B cell (primary cell): ENCODE results near the gene TMED6. TPM values are rescaled to one million over a fixed set of nuclear protein-coding genes. Genes with fewer than 3 reads are reported as not detected.

Experiments used
- ATAC-seq: fragments of 200-7000 bp; cut with Tn5 transposase; one replicate; pipeline ENCODE4 v1.10.0; 2021; ENCODE audit warnings: low read depth, mild to moderate bottlenecking, moderate number of reproducible peaks, moderate library complexity
- CTCF ChIA-PET: fragments of 350-600 bp; sonication (Branson Sonifier 250); formaldehyde crosslinking; loops from one replicate; lab custom pipeline; 2021; ENCODE audit warnings: antibody characterized with exemption, inconsistent platforms; lab: Charles Lee
- POLR2A ChIA-PET: fragments of 350-600 bp; sonication (Branson Sonifier 250); formaldehyde crosslinking; loops from one replicate; lab custom pipeline; 2021; ENCODE audit warnings: antibody characterized with exemption; lab: Charles Lee
- DNase-seq: peaks from one replicate; pipeline ENCODE4 v3.0.0; 2013
- H2AFZ ChIP-seq: 2 replicates; pipeline ENCODE4 v1.6.1; 2012; ENCODE audit warnings: mild to moderate bottlenecking, low read depth, low read length; ENCODE audit not compliant: insufficient read depth, poor library complexity, severe bottlenecking
- H3K27ac ChIP-seq, 2 donors: 1 replicate in 1 of 2; 2 replicates in 1 of 2; pipeline ENCODE4 v1.5.1; 2012 to 2013; ENCODE audit warnings: low read length in 2 of 2, mild to moderate bottlenecking in 2 of 2, moderate library complexity in 1 of 2
- H3K27me3 ChIP-seq, 4 experiments: fragments of 200-600 bp in 1 of 4; sonication (generic) in 1 of 4; replicated peaks in 1 of 4; 1 replicate in 2 of 4; 2 replicates in 2 of 4; pipeline versions ENCODE4 v1.6.1 to v1.7.0; 2013 to 2016; ENCODE audit warnings: low read length in 3 of 4, mild to moderate bottlenecking in 2 of 4, mixed read lengths in 1 of 4, moderate library complexity in 1 of 4; ENCODE audit not compliant: insufficient read depth in 4 of 4, control insufficient read depth in 3 of 4; ENCODE audit errors: control extremely low read depth in 1 of 4
- H3K36me3 ChIP-seq, 2 experiments: replicated peaks in 1 of 2; 1 replicate in 1 of 2; 2 replicates in 1 of 2; pipeline versions ENCODE4 v1.6.1 to v1.7.1; 2013; ENCODE audit warnings: low read length in 1 of 2; ENCODE audit not compliant: insufficient read depth in 2 of 2, control insufficient read depth in 1 of 2; ENCODE audit errors: control extremely low read depth in 1 of 2, extremely low read depth in 1 of 2
- H3K4me1 ChIP-seq, 2 donors: fragments of 200-600 bp in 1 of 2; sonication (generic) in 1 of 2; 1 replicate in 1 of 2; 2 replicates in 1 of 2; pipeline versions ENCODE4 v1.5.1 to v1.6.1; 2013 to 2017; ENCODE audit warnings: low read length in 2 of 2; ENCODE audit not compliant: control insufficient read depth in 2 of 2, insufficient read depth in 2 of 2
- H3K4me2 ChIP-seq: replicated peaks from 2 replicates; pipeline ENCODE3; 2012; ENCODE audit warnings: mild to moderate bottlenecking, low read depth, low read length; ENCODE audit not compliant: poor library complexity, severe bottlenecking
- H3K4me3 ChIP-seq, 5 experiments: fragments of 200-600 bp in 1 of 5; sonication (generic) in 1 of 5; 1 replicate in 3 of 5; 2 replicates in 2 of 5; pipeline versions ENCODE4 v1.5.1 to v1.7.0; 2011 to 2016; ENCODE audit warnings: low read length in 4 of 5, mild to moderate bottlenecking in 4 of 5, low read depth in 2 of 5, control low read depth in 1 of 5, moderate library complexity in 1 of 5; ENCODE audit not compliant: insufficient read depth in 1 of 5; ENCODE audit errors: control extremely low read depth in 1 of 5, extremely low read depth in 1 of 5
- H3K79me2 ChIP-seq: fragments of 200-600 bp; sonication (generic); one replicate; pipeline ENCODE4 v1.6.0; 2016; ENCODE audit warnings: low read length; ENCODE audit not compliant: control insufficient read depth, insufficient read depth
- H3K9ac ChIP-seq: fragments of 200-600 bp; sonication (generic); 2 replicates; pipeline ENCODE4 v1.6.1; 2017; ENCODE audit warnings: mild to moderate bottlenecking, low read length, moderate library complexity
- H3K9me3 ChIP-seq, 3 donors: one replicate each; pipeline versions ENCODE4 v1.6.1 to v1.7.1; 2013; ENCODE audit warnings: low read length in 2 of 3; ENCODE audit not compliant: control insufficient read depth in 2 of 3, insufficient read depth in 1 of 3; ENCODE audit errors: control extremely low read depth in 1 of 3
- H4K20me1 ChIP-seq: 2 replicates; pipeline ENCODE4 v1.6.0; 2012; ENCODE audit warnings: mild to moderate bottlenecking, low read length; ENCODE audit not compliant: insufficient read depth, control insufficient read depth, poor library complexity, severe bottlenecking
- H3K27ac Mint-ChIP-seq: one replicate; pipeline ENCODE4 v1.8.0; 2021; ENCODE audit warnings: mixed read lengths
- H3K27me3 Mint-ChIP-seq: one replicate; pipeline ENCODE4 v1.8.0; 2021; ENCODE audit warnings: mixed read lengths
- H3K4me1 Mint-ChIP-seq: one replicate; pipeline ENCODE4 v1.8.0; 2021; ENCODE audit warnings: mixed read lengths
- H3K4me3 Mint-ChIP-seq: one replicate; pipeline ENCODE4 v1.8.0; 2021; ENCODE audit warnings: mixed read lengths
- H3K9me3 Mint-ChIP-seq: one replicate; pipeline ENCODE4 v1.8.0; 2022; ENCODE audit warnings: mixed read lengths; ENCODE audit not compliant: insufficient read depth
- EZH2 ChIP-seq: IDR thresholded peaks from 2 replicates; pipeline ENCODE4 v1.6.1; 2012; ENCODE audit warnings: borderline replicate concordance, low read depth, mild to moderate bottlenecking, moderate library complexity, low read length; ENCODE audit not compliant: insufficient read depth, poor library complexity, severe bottlenecking
- WGBS: methylation state at CpG from one replicate; pipeline ENCODE4 v1.1.5; 2013; ENCODE audit warnings: missing lambda C conversion rate; ENCODE audit not compliant: insufficient coverage; 5-methylcytosine and 5-hydroxymethylcytosine counted together
- intact Hi-C: fragments of 100-400 bp; cut with micrococcal nuclease; formaldehyde crosslinking; loops from one replicate; pipeline ENCODE4 v1.10.0; 2022
- polyA plus RNA-seq: library from polyadenylated mRNA; depleted of rRNA; stranded (reverse); fragments of >200 nt; gene quantifications from 2 replicates; pipeline ENCODE4 v1.2.3, GENCODE V29; 2012
- total RNA-seq, 2 donors: library from RNA; stranded (reverse); fragments of 120-200 nt in 1 of 2; gene quantifications; 1 replicate in 1 of 2; 2 replicates in 1 of 2; pipeline versions ENCODE4 v1.2.3 to v1.2.4, GENCODE V29; 2013 to 2022
- TF ChIP-seq, protein P1 (sequence below): fragments of 200-600 bp; IDR thresholded peaks from one replicate; pipeline ENCODE4 v1.8.0; 2022; ENCODE audit warnings: antibody characterized with exemption, mild to moderate bottlenecking

TMED6 gene
- total and polyA plus RNA-seq, 2 donors (not counting 1 experiment from before 2014, with no cell fraction given): 0.78 to 4.5 TPM

DNA sequence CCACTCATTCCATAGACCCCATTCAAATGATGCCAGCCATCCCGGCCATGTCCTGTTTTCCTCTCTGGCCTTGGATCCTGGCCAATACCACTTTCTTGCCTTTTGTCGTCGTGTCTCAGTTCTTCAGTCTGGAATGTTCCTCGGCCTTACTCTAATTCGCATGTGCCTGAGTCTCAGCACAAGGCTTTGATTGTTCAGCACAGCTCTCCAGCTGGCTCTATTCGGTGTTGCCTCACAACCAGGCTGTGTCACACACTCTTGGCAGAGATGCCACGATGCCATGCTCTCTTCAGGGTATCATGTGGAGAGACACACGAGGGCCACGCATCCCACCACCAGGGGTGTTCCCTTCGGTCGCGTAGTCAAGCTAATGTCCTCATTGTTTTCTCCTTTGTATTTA, 42.3 kb downstream of the TMED6 start:
- Mint-ChIP-seq H3K27ac (peak overlapping the region; percentile 50), H3K4me3 (peak overlapping the region; percentile 57), H3K9me3 (no peaks in the 10 kb centered on the region), H3K27me3 (no peaks in the 10 kb centered on the region), H3K4me1 (peaks cover 21% of the 10 kb centered on the region)
- DNase-seq (no peak), ATAC-seq (no peak)
- intact Hi-C loops: no loop called here
- TF ChIP-seq, protein P1, sequence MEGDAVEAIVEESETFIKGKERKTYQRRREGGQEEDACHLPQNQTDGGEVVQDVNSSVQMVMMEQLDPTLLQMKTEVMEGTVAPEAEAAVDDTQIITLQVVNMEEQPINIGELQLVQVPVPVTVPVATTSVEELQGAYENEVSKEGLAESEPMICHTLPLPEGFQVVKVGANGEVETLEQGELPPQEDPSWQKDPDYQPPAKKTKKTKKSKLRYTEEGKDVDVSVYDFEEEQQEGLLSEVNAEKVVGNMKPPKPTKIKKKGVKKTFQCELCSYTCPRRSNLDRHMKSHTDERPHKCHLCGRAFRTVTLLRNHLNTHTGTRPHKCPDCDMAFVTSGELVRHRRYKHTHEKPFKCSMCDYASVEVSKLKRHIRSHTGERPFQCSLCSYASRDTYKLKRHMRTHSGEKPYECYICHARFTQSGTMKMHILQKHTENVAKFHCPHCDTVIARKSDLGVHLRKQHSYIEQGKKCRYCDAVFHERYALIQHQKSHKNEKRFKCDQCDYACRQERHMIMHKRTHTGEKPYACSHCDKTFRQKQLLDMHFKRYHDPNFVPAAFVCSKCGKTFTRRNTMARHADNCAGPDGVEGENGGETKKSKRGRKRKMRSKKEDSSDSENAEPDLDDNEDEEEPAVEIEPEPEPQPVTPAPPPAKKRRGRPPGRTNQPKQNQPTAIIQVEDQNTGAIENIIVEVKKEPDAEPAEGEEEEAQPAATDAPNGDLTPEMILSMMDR: no peak
- no peak for TF ChIP-seq EZH2
- WGBS: 91% methylated on average over 8 of the region's 12 CpGs
- H3K27ac ChIP-seq: no peak overlapping the region
- peaks cover 22% of the 10 kb centered on the region for H4K20me1 ChIP-seq
- CTCF ChIA-PET: interaction anchor here (0.5 to 1.0 kb wide), 2 partner anchors 157 to 780 kb away, joined by 3 to 4 read pairs; no protein-coding TSS in a partner anchor
- peaks cover 10 to 23% of the 10 kb centered on the region in 2 donors for H3K4me1 ChIP-seq
- no peak overlapping the region for H3K9ac ChIP-seq
- peaks cover 0 to 6% (median 0%) of the 10 kb centered on the region in 3 donors for H3K9me3 ChIP-seq
- H3K4me2 ChIP-seq: no peak overlapping the region
- H3K36me3 ChIP-seq: peaks cover 0 to 3% of the 10 kb centered on the region in 2 experiments
- no peak overlapping the region for H2AFZ ChIP-seq
- POLR2A ChIA-PET: no interaction called here
- no peak overlapping the region for H3K4me3 ChIP-seq
- H3K79me2 ChIP-seq: peaks cover 29% of the 10 kb centered on the region
- no peaks in the 10 kb centered on the region for H3K27me3 ChIP-seq

GRCh38 chr16:69307856-69308255, 43.7 kb downstream of the TMED6 start:
- Mint-ChIP-seq H3K4me1 (peaks cover 15% of the 10 kb centered on the region), H3K4me3 (no peak overlapping the region), H3K27me3 (no peaks in the 10 kb centered on the region), H3K27ac (no peak overlapping the region), H3K9me3 (no peaks in the 10 kb centered on the region)
- no peak overlapping the region for H2AFZ ChIP-seq
- ATAC-seq (no peak), DNase-seq (no peak)
- no peak overlapping the region for H3K4me3 ChIP-seq
- WGBS: 90% methylated on average over 2 of the region's 2 CpGs
- peaks cover 10 to 18% of the 10 kb centered on the region in 2 donors for H3K4me1 ChIP-seq
- H3K79me2 ChIP-seq: peaks cover 14% of the 10 kb centered on the region
- TF ChIP-seq EZH2: no peak
- TF ChIP-seq, protein P1: no peak
- CTCF ChIA-PET: no interaction called here
- no peak overlapping the region for H3K27ac ChIP-seq
- POLR2A ChIA-PET: no interaction called here
- no peaks in the 10 kb centered on the region for H3K27me3 ChIP-seq
- H3K9ac ChIP-seq: no peak overlapping the region
- no peaks in the 10 kb centered on the region for H3K36me3 ChIP-seq
- H4K20me1 ChIP-seq: peaks cover 8% of the 10 kb centered on the region
- no peak overlapping the region for H3K4me2 ChIP-seq
- H3K9me3 ChIP-seq: peaks cover 0 to 6% (median 0%) of the 10 kb centered on the region in 3 donors
- intact Hi-C loops: no loop called here
